Stimulated activated CD4-positive, alpha-beta T cell treated with anti-CD3 and anti-CD28 coated beads, Interleukin-4, amount 100 ng/mL, for 4 hours (primary cell): ENCODE results near the gene DLL1.
"Not testable (repeated sequence)": the region's sequence is repeated elsewhere in the genome, so short reads cannot be mapped to it uniquely, and the experiment has no call there.

Experiments used
- DNase-seq, 2 experiments: peaks; one replicate each; pipeline ENCODE4 v3.0.0-alpha.2; 2020

DLL1 gene

DNA sequence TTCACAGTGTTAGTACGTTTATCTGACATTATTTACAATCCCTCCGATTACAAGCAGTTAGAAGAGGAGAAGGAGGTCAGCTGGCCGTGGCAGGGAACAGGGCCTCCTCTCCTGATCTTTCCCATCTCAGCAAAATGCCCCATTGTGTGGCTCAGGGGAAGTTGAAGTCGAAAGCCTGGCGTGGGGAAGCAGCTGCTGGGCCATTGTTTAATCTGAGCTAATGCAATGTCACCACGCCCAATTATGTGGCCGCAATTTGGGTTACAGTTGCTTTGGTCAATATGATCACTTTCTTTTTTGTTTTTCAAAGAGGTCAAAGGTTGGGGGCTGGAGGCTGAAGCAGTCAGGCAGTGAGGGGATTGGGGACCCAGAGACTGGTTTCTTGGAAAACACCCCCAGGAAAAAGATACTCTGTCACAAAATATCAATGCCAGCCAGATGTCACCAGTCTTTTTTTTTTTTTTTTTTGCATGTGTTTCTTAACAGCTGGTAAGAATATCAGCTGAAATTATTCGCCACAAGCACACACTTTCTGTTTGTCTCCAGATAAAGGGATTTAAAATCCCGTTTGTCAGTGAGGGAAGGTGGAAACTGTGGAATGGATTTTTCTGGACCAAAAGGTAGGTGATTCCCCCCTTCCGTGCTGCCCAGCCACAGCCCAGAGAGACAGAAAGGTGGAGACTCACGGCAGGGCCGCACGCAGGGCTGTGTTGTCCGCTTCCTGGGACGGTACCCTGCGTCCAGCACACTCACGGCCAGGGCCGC is 24.6 kb downstream of the DLL1 start:
- DNase-seq, result no peak

GRCh38 chr6:170265655-170266054 is 25.2 kb downstream of the DLL1 start:
- DNase-seq, result no peak

GRCh38 chr6:170264644-170265043 is 26.2 kb downstream of the DLL1 start:
- not testable (repeated sequence) for DNase-seq

- DNase-seq, result no peak
Measured at GRCh38 chr6:170264086-170264485, 26.8 kb downstream of the DLL1 start.

- DNase-seq, result no peak
Measured at GRCh38 chr6:170263410-170263809, 27.5 kb downstream of the DLL1 start.

- DNase-seq, result no peak
Measured at GRCh38 chr6:170262489-170263088, 28.3 kb downstream of the DLL1 start.

DNA sequence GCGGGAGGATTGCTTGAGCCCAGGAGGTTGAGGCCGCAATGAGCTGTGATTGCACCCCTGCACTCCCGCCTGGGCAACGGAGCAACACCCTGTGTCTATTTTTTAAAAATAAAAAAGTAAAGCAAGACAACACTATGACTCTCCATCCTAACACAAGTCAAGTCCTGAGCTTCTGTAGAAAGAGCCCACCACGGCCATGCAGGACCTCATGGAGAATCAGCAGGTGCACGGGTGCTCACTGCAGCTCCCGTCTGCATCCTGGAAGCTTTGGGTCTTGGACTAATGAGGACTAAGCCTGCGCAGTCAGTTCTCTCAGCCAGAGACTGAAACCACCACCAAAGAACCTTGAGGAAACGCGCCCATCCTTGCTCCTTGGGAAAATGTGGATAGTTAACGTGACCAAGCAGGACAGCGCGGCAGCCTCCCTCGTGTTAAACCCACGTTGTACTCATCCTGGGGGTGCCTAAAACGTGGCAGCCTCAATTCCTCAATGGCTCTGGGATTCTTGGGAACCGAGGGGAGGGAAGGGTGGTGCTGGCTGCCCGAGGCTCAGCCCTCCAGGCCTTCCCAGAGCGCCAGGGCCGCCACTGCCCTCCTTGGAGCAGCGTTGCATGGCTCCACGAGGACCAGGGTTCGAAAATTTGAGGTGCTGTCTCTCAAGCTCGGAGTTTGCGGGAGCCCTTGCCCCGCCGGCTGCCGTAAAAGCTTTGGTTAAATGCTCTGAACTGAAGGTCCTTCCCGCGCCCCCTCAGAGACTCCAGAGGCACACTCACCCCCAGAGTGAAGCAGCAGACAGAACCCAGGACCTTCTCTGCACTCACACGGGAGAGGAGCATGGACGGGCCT is 29.0 kb downstream of the DLL1 start:
- no peak for DNase-seq

- DNase-seq, result no peak
Measured at GRCh38 chr6:170260686-170261085, 30.2 kb downstream of the DLL1 start.

DNA sequence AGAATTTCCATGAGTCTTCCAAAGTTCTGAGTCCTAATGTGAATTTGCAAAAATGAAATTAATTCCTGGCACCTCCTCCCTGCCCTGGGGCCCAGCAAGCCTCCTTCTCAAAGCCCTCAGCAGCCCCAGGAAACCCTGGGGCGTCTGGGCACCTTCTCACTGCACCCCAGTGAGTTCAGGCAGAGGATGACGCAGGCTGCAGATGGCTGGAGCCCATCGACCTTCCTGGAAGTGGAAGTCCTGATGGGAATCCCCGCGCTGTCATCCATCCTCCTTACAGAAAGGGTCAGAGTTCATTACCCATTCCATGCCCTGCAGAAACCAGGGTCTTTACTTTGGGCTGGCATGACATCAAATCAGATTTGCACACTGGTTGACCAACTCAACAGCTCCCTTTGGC is 31.6 kb downstream of the DLL1 start:
- no peak for DNase-seq

GRCh38 chr6:170258407-170258806 is 32.5 kb downstream of the DLL1 start:
- DNase-seq, result no peak

GRCh38 chr6:170257376-170257775 is 33.5 kb downstream of the DLL1 start:
- DNase-seq, result no peak

DNA sequence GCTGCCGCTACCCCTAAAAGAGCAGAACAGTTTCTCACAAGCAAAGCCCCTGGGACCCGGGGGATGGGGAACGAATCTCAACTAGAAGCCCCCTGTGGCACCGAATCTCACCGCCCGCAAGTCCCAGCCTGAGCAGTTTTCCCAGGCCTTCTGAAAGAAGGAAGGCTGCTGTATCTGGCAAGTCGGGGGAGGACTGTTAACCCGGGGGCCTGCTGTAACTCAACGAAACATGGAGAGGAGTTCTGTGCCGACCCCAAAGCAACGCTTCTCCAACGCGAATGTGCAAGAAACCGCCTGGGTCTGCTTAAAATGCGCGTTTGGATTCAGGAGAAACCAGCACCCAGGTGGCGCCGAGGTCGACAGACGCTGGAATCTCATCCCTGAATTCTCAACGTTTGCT is 34.2 kb downstream of the DLL1 start:
- DNase-seq, result no peak

- no peak for DNase-seq
Measured at GRCh38 chr6:170255426-170256125, 35.3 kb downstream of the DLL1 start.

DNA sequence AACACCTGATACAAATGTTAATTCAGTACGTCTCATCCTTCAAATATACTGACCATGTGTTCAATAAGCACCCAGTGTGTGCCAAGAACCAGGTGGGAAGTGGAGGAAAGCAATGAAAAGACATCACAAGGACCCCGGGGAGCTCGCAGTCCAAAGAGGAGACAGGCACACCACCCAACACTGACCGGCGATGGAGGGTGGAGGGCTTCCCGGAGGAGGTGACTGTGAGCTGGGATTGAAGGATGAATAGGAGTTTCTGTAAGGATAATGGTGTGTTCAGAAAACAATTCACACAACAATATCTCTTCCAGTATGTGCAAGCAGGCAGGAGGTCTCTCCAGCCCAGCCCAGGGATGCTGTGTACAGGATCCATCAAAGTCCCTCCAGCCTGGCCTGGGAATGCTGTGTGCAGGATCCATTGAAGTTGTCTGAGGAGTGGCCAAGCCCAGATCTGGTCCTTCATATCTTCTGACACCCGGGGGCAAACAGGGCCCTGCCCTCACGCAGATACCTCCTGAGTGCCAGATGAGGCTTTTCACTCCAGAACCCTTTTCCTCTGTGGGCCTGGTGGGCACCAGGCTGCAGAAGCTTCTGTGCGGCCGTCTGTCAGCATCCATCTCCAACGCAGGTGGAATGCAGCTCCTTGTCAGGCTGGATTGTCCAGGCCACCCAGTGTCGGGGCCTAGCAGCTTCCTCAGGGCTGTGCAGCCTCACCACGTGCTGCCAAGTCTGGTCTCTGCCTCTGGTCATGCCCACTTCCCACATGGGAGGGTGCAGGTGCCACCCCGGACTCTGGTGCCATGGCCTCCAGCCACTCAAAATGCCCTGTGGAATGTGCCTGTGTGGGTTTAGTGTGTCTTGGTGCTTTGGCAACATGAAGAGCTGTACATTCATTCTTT is 36.3 kb downstream of the DLL1 start:
- no peak for DNase-seq

DNA sequence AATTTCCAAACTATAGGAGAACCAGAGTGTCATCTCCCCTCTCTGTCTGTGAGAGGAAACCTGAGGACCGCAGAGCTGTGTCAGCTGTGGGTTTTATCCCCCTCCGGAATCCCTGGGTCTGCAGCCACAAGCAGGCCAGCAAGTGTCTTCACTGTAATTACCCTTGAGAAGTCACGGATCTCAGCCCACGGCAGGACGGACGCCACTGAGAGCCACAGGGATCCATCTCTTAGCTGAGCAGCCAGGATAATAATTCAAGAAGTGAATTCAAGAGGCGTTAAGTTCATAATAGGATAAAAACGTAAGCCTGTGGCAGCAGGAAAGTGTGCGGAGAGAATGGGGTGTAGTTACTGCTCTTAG is 37.0 kb downstream of the DLL1 start:
- DNase-seq, result no peak

GRCh38 chr6:170253226-170253909 is 37.5 kb downstream of the DLL1 start:
- DNase-seq, result no peak

DNA sequence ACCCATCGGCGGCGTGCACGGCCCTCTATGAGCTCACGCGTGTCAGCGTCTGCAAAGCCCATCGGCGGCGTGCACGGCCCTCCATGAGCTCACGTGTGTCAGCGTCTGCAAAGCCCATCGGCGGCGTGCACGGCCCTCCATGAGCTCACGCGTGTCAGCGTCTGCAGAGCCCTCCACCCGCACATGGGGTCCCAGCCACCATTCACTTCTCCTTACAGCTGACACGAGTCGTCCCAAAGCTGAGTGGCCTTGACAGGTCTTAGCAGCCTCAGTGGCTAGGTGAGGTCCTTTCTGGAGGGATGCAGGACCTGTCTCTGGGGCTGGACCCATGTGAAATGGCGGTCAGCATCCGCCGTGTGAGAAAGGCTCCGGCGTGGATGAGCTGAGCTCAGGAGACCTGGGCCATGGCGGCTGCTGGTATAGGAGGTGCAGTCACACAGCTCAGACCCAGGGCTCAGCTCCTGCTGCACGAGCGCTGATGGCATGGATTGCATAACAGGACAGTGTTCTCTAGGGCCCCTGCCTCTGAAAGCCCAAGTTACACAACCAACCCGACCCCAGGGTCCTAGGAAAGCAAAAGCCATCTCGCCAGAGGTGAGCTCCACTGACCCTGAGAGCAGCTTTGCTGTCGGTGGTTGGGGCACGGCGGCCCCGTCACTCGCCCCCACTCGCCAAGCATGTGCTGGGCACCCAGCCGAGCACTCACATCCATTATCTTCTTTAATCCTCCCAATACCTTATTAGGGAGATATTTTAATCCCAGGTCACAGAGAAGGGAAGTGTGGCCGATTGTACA is 38.9 kb downstream of the DLL1 start:
- no peak for DNase-seq

DNA sequence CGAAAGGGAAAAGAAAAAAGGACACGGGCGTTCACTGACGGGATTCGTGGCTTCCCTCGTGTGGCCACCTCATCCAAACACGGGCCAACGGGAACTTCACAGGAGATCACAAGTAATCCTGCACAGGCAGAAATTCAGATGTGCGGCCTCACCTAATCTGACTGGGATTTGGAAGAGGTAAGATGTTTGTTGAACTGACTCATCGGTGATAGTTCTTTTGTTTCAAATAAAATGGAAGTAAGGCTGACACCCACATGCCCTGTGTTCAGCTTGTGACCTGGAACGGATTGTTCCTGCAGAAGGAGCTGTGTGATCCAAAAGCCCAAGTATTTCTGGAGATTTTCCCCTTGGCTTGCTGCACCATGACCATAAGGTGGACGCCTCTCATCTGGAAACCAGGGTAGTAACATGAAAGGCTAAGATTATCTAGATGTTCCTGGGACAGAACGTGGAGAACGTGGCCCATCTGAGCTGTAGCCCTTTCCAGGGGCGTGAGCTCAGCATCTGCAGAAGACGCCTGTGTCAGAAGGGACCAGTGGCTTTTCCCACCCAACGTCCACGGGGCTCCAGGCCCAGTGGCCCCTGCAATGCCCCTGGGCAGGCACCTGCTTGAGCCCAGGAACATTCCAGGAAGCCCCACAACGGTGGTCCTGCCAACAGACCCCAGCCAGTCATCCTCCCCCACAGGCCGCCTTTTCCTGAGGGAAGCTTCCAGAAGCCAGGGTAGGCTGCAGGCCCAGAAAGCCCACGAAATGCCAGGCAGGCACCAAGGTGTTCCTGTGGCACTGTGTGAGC is 39.7 kb downstream of the DLL1 start:
- no peak for DNase-seq

DNA sequence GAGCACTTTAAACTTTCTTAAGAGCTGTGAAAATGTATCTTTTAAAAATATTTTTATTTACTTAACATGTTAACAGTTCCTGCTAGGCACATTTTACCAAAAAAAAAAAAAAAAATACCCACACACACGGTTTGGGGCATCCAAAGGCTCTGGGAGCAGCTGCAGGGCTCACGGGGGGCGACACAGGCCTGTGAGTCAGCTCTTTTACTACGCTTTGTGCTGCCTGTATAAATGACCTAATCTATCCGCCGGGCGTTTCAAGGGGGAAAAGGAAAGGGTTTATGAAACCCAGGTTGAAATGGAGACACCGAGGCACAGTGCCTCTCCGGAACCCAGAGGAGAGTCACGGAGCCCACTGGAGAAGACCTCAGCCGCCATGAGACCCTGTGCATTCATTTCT is 40.4 kb downstream of the DLL1 start:
- no peak for DNase-seq

GRCh38 chr6:170249817-170250216 is 41.1 kb downstream of the DLL1 start:
- DNase-seq, result no peak
